Retina (tissue), 1 donor: Measurements from ENCODE around the gene TSPAN17.

Experiments used
- DNase-seq: peaks from one replicate; pipeline ENCODE4 v3.0.0-alpha.2; 2016

Gene TSPAN17

GRCh38 chr5:176661676-176662075, 14.4 kb downstream of the TSPAN17 start:
- DNase-seq = no peak

- DNase-seq = no peak
Observed at GRCh38 chr5:176662371-176663333, 15.4 kb downstream of the TSPAN17 start.

- DNase-seq = no peak
Observed at GRCh38 chr5:176663566-176663965, 16.3 kb downstream of the TSPAN17 start.

GRCh38 chr5:176664479-176664878, 17.2 kb downstream of the TSPAN17 start:
- peak; percentile 52 for DNase-seq

- peak; percentile 62 for DNase-seq
Observed at GRCh38 chr5:176664886-176665285, 17.6 kb downstream of the TSPAN17 start.

GRCh38 chr5:176665517-176665916, 18.2 kb downstream of the TSPAN17 start:
- DNase-seq = no peak

DNA sequence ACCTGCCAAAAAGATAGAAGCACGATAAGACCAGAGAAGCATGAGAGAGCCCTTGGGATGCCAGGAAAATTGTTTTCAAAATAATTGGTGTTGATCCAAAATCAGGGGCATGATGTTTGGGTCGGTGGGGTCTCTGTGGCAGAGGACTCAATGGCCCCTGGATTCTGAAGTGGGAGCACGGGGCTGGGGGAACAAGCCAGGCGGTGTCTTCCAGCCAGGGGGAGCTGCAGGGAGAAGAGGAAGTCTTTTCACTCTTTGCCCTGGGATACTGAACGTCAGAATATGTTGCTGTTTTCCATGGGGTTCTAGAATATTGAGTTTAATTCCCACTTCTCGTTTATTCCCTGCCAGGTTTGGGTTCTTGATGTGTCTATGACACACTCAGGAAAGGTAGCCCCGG, 20.4 kb downstream of the TSPAN17 start:
- DNase-seq = no peak

DNA sequence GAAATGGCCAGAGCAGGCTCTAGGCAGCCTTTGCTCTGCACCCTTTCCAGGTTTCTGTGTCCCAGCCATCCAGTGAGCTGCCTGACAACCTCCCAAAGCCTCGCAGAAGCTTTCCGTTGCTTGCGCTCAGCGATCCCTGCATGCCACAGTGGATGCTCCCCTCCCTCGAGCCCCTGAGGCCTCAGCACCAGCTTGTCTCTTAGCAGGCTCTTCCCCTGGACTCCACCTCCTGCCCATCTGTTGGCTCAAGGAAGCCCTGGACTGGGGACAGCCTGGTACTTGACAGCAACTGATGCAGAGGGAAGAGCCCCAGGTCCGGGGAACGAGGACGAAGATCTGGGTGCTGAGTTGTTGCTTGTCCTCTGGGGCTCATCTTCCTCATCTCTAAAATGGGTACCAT, 23.2 kb downstream of the TSPAN17 start:
- DNase-seq = no peak

DNA sequence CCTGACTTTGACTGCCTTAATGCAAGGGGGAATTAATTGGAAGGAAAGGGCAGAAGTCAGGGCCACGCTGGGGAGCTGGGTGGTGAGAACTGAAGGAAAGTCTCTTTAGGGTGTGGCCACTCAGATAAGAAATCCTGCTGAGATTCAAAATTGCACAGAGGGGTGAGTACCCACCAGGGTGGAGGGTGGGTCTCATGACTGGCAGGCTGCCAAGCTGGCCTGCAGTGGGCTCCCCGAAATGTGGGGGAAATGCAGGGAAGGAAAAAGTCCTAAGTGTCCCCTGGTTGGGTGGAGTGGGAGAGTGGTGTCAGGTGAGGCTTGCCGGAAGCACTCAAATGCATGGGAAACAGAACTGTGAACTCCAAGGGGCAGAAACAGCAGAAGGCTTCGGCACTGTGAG, 24.1 kb downstream of the TSPAN17 start:
- no peak for DNase-seq

DNA sequence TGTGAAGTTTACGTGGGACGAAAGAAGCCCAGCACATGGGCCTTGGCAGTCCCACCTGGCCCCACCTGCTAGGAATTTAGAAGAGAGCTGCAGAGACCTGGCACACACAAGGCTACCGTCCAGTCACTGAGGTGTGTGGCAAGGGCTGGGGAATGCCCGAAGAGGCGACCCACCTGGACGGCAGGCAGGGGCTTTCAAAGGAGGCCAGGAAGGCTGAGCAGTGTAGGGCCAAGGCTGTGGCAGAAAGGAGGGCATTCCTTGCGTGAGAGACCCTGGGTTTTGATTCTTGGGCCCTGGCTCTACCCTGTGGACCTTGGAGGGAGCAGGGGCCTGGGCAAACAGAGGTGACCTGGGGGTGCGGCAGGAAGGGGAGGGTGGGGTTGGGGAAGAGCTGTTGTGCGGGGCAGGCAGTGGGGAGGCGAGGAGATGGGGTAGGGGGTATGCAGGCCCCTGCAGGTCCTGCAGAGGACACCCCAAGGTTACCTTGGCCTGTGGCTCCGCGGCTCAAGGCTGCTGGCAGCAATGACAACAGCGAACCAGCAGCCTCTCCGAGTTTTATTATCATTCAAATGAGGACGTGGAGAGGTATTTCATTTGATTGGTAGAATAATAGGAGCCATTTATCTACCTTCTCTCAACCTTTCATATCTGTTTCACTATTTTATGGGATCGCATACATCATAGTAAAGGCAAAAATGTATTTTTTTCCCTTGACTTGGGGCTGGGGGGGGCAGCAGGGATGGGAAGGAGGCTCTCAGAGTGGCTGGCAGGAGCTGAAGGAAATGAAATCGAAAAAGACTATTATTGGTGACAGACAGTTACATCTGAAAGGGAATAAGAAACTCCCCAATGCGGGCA, 24.8 kb downstream of the TSPAN17 start:
- DNase-seq = no peak

DNA sequence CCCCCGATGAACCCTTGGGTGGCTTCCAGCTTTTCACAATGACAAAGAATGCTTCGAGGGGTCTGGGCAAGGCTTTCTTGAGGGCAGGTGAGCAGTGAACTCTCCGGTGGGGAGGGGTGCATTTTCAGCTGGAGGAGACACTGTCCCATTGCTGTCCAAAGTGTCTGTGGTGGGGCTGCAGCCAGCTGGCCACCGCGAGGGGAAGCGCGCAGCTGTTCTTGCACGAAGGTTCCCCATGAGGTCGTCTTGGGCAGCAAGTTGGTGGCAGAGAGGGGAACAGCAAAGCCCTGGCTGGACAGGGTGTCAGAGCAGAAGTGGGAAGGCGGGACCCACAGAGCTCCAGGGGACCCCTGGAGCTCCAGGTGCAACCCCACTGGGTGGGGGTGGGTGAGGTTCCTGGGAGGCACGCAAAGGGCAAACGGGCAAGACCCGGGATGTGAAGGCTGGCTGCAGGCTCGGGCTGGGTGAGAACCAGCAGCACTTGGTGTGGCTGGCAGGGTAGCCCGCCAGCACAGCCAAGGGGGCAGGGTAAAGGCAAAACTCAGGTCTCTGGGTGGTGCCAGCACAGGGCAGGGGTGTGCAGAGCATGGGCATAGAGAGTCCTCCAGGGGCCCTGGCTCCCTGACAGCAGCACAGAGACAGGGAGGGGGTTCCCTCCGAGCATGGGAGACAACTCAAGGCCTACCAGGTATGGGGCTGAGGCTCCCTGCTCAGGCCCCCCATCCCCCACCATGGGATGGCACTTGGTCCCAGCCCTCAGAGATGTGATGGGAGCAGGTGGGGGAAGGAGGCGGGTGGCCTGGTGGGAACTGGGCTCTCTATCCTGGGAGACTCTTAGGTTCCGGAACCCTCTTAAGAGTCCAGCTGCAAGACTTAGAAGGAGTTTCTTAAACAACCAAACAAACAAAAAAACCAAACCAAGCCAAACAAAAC, 26.6 kb downstream of the TSPAN17 start:
- no peak for DNase-seq

DNA sequence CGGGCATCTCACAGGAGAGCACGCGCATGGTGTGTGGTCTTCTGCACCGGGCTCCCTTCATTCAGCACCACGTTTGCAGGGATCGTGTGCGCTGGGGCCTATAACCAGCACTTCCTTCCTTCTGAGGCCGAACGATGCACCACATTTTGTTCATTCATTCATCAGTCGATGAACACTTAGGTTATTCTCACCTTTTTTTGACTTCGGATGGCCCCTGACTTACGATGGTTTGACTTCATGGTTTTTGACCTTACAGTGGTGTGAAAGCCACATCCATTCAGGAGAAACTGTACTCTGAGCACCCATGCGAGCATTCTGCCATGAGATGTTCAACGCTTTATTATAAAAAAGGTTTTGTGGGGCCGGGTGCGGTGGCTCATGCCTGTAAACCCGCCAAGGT, 27.5 kb downstream of the TSPAN17 start:
- no peak for DNase-seq

GRCh38 chr5:176675676-176676360, 28.5 kb downstream of the TSPAN17 start:
- DNase-seq = no peak

- no peak for DNase-seq
Observed at GRCh38 chr5:176676361-176676824, 29.1 kb downstream of the TSPAN17 start.

DNA sequence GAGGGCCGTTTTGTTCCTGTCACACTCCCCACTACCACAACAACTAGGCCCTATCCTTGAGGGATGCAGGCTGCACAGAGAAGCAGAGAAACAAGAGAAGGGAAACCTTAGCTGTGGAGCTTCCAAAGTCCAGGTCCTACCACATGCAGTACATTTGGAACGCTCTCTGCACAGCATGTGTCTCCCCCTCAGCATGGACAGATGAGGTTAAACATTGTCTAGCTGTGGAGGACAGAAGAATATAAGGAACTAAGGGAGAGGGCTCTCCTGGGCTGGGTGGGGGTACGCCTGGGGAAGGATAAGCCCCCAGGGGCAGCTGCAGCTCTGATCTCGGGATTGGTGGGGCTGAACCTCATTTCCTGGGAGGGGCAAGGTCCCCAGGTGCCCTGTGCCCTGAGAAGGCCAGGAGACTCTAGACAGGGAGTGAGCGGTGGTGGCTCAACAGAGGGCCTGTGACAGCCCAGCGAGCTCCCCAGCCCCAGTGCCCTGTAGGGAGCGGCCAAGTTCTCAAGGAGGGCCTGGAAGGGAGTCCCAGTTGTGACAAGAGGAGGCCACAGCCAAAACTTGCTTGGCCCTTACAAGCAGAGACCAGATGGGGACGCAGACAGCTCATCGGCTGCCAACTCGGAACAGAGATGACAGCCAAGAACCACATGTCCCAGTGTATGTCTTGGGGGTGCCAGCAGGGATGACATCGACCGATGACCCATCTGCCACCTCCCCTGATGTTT, 30.1 kb downstream of the TSPAN17 start:
- no peak for DNase-seq

DNA sequence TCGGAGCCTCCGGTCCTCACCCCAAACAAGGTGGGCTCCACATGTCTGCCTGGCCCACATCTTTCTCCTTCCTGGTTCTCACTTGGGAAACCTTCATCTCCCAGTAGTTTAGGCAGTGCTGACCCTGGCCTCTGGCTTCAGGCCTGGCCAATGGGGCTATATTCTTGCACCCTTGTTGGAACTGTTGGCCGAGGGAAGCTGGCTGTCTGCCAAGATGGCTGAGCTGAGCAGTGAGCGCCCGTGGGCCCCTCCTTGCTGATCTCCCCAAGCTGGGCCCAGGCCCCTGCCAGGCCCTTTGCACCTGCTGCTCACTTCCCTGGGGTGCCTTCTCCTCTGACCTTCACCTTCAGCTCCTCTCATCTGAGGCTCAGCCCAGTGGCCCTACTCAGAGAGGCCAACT, 31.3 kb downstream of the TSPAN17 start:
- DNase-seq = no peak

- DNase-seq = no peak
Observed at GRCh38 chr5:176679365-176680225, 32.3 kb downstream of the TSPAN17 start.

- DNase-seq = no peak
Observed at GRCh38 chr5:176680226-176680563, 32.9 kb downstream of the TSPAN17 start.

DNA sequence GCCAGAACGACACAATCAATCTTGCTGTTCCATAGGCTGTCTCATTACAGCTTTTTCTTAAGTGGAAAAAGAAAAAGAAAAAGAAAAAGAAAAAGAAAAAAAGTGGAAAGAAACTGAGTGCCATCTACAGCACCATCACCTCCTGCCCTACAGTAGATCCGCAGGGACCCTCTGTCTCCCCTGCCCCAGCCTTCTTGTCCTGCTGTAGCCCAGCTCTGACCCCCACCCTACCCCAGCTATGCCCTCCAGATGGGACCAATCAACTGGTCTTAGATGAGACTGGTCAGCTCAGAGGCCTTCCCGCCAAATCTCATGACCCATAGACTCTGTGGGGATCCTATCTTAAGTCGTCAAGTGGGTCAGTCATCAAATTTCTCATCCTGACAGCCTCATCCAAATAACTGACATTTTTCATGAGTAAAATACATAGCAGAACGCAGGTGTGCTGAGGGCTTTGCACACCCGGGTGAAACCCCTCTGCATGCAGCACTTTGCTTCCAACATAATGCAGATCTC, 34.8 kb downstream of the TSPAN17 start:
- no peak for DNase-seq

DNA sequence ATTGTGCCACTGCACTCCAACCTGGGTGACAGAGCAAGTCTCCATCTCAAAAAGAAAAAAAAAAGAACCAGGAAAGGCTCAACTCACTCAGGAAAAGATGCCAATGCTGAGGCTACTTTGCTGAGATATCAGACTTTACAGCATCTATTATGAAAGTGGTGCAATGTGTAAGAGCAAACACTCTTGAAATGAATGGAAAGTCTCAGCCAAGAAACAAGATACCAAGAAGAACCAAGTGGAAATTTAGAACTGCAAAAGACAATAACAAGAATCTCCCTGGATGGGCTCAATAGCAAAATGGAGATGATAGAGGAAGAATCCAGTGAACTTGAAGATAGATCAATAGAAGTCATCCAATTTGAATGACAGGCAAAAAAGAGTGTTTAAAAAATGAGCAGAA, 37.7 kb downstream of the TSPAN17 start:
- DNase-seq = no peak
